Lung (tissue), 12 donors: ENCODE data around the gene BRF1. TPM values are rescaled to one million over a fixed set of nuclear protein-coding genes. Genes with fewer than 3 reads are reported as not detected.

Source experiments
- ATAC-seq: fragments of 200-7000 bp; cut with Tn5 transposase; one replicate; pipeline ENCODE4 v1.9.1; 2020; ENCODE audit warnings: moderate number of reproducible peaks; ENCODE audit not compliant: insufficient read depth, low FRiP score
- DNase-seq, 3 donors: peaks; one replicate each; pipeline ENCODE4 v3.0.0-alpha.2; 2013 to 2017
- H3K27ac ChIP-seq, 2 donors: one replicate each; pipeline ENCODE4 v1.5.1; 2013; ENCODE audit warnings: mild to moderate bottlenecking in 2 of 2, moderate library complexity in 2 of 2, control low read depth in 1 of 2, inconsistent platforms in 1 of 2, low read depth in 1 of 2, low read length in 1 of 2
- H3K27me3 ChIP-seq, 3 donors: one replicate each; pipeline ENCODE4 v1.5.1; 2013; ENCODE audit warnings: low read length in 2 of 3; ENCODE audit not compliant: control insufficient read depth in 3 of 3, insufficient read depth in 3 of 3
- H3K36me3 ChIP-seq, 4 donors: one replicate each; pipeline ENCODE4 v1.5.1; 2013; ENCODE audit warnings: low read length in 4 of 4, mild to moderate bottlenecking in 1 of 4, moderate library complexity in 1 of 4; ENCODE audit not compliant: control insufficient read depth in 4 of 4, insufficient read depth in 4 of 4
- H3K4me1 ChIP-seq, 5 donors: one replicate each; pipeline ENCODE4 v1.5.1; 2013; ENCODE audit warnings: low read length in 5 of 5, mild to moderate bottlenecking in 2 of 5, moderate library complexity in 1 of 5; ENCODE audit not compliant: control insufficient read depth in 5 of 5, insufficient read depth in 5 of 5
- H3K4me3 ChIP-seq: one replicate; pipeline ENCODE4 v1.5.1; 2013; ENCODE audit warnings: mild to moderate bottlenecking, control low read depth, moderate library complexity
- H3K9ac ChIP-seq, 2 donors: one replicate each; pipeline ENCODE4 v1.5.1; 2013; ENCODE audit warnings: low read length in 2 of 2, control low read depth in 1 of 2; ENCODE audit not compliant: insufficient read depth in 1 of 2
- H3K9me3 ChIP-seq, 4 donors: one replicate each; pipeline ENCODE4 v1.5.1; 2013; ENCODE audit warnings: low read length in 3 of 4, mild to moderate bottlenecking in 1 of 4, moderate library complexity in 1 of 4; ENCODE audit not compliant: control insufficient read depth in 4 of 4, insufficient read depth in 3 of 4
- WGBS, 2 donors: extraction: QIAGEN DNeasy Blood & Tissue Kit; methylation state at CpG; one replicate each; pipeline ENCODE4 v1.1.7; 2013; 5-methylcytosine and 5-hydroxymethylcytosine counted together
- polyA plus RNA-seq, 2 donors: library from polyadenylated mRNA; stranded (reverse); fragments of 200-250 nt; gene quantifications; one replicate each; pipeline ENCODE4 v1.2.1, GENCODE V29; 2013
- total RNA-seq, 2 donors: library from RNA; depleted of rRNA in 1 of 2; stranded (reverse); fragments of >200 nt in 1 of 2; gene quantifications; one replicate each; pipeline ENCODE4 v1.2.1, GENCODE V29; 2014 to 2021
- TF ChIP-seq, protein P1 (sequence below): IDR thresholded peaks from 2 replicates; pipeline ENCODE4 v1.5.1; 2012; ENCODE audit warnings: mild to moderate bottlenecking; ENCODE audit errors: control extremely low read depth, extremely low read depth
- donor health status: control.
- donor health status: control.
- donor health status: Bipolar disorder and iron deficiency.
- donor health status: healthy.
- donor health status: DM: yes; HTN: yes; CAD: no.

BRF1 gene
- total and polyA plus RNA-seq, 4 donors, result 14.2 to 55.3 (median 37.2) TPM

DNA sequence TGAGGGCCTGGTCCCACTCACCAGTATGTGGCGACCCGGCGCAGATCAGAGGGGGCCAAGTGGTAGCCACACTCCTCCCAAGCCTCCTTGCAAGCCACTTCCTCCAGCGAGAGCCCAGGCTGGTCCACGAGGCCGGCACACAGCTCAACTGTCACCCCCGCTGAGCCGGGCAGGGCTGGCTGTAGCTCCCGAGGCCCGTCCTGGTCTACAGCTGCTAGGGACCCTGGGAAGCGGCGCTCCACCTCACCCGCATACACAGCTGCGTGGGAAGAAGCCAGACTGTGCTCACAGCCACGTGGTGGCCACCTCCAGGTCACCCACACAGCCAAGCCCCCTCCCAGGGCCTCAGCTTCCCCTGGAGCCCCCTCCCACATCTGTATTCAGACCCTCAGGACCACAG lies 124.3 kb downstream of the BRF1 start:
- H3K9ac ChIP-seq, result no peak overlapping the region
- TF ChIP-seq, protein P1, sequence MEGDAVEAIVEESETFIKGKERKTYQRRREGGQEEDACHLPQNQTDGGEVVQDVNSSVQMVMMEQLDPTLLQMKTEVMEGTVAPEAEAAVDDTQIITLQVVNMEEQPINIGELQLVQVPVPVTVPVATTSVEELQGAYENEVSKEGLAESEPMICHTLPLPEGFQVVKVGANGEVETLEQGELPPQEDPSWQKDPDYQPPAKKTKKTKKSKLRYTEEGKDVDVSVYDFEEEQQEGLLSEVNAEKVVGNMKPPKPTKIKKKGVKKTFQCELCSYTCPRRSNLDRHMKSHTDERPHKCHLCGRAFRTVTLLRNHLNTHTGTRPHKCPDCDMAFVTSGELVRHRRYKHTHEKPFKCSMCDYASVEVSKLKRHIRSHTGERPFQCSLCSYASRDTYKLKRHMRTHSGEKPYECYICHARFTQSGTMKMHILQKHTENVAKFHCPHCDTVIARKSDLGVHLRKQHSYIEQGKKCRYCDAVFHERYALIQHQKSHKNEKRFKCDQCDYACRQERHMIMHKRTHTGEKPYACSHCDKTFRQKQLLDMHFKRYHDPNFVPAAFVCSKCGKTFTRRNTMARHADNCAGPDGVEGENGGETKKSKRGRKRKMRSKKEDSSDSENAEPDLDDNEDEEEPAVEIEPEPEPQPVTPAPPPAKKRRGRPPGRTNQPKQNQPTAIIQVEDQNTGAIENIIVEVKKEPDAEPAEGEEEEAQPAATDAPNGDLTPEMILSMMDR, result no peak
- H3K4me1 ChIP-seq, result peaks cover 0 to 21% (median 2%) of the 10 kb centered on the region in 5 donors
- no peak for DNase-seq
- H3K4me3 ChIP-seq, result no peak overlapping the region
- peaks cover 0 to 5% (median 0%) of the 10 kb centered on the region in 4 donors for H3K36me3 ChIP-seq
- H3K9me3 ChIP-seq, result no peaks in the 10 kb centered on the region
- no peak overlapping the region for H3K27ac ChIP-seq
- ATAC-seq, result no peak
- WGBS, 2 donors, result 60 to 81% methylated on average over 15 of the region's 15 CpGs
- H3K27me3 ChIP-seq, result no peaks in the 10 kb centered on the region

DNA sequence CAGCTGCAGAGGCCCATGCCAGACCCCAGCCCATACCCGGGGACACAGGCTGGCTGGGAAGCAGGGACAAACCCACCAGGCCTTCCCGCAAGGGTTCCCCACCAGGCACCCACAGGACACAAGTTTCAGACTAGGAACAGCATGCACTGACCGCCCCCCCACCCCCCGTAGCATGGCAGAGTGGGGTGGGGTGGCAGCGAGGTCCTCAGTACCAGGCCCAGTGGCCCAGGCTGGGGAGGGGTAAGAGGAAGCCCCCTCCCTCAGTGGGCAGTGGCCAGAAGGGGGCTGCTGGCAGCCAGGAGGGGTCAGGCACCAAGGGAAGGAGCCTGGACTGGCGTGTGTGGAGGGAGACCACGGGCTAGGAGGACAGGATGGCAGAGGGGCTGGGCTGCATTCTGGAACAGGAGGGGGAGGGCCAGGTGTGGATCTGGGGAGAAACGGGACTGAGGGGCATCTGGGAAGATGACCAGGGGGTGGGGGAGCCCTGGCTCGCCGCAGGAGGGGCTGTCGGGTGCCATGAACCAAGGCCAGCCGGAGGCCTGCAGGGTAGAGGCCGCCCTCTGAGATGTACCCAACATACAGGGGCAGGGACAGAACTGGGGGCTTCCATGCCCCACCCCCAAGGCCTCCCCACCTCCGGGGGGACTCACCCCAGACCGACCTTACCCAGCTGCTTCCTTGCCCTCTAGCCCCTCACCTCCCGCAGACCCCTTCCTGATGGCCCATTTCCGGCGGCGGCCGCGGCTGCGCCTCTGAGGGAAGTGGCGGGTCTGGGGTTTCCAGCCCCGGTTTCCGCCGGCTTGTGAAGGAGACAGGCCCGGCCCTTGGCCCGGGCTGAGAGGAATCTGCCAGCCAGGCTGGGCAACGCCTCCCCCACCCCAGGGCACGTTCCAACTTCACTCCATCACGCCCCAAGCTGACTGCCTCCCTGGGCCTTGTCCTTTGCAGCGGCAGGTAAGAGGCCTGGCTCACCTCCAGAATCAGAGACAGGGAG lies 126.6 kb downstream of the BRF1 start:
- peak in 1 of 3 donors; percentile 39 for DNase-seq
- no peak for ATAC-seq
- WGBS, 2 donors, result 30 to 52% methylated on average over 31 to 32 of the region's 32 CpGs
- Histone ChIP-seq H3K9me3 (no peaks in the 10 kb centered on the region), H3K36me3 (peaks cover 0 to 5% (median 0%) of the 10 kb centered on the region in 4 donors), H3K9ac (no peak overlapping the region), H3K4me1 (peaks cover 0 to 28% (median 8%) of the 10 kb centered on the region in 5 donors), H3K4me3 (no peak overlapping the region), H3K27me3 (peaks cover 0 to 5% (median 2%) of the 10 kb centered on the region in 3 donors), H3K27ac (peak overlapping the region in 1 of 2 donors; percentile 41)
- TF ChIP-seq, protein P1, result no peak

- ATAC-seq (no peak), DNase-seq (no peak)
- H3K4me3 ChIP-seq, result no peak overlapping the region
- H3K27ac ChIP-seq, result no peak overlapping the region
- TF ChIP-seq, protein P1, result no peak
- WGBS, 2 donors, result 89 to 94% methylated on average over 13 of the region's 13 CpGs
- H3K4me1 ChIP-seq, result peaks cover 0 to 27% (median 8%) of the 10 kb centered on the region in 5 donors
- no peak overlapping the region for H3K9ac ChIP-seq
- peaks cover 0 to 5% (median 2%) of the 10 kb centered on the region in 3 donors for H3K27me3 ChIP-seq
- H3K9me3 ChIP-seq, result no peaks in the 10 kb centered on the region
- H3K36me3 ChIP-seq, result peaks cover 0 to 5% (median 0%) of the 10 kb centered on the region in 4 donors
These were observed 127.7 kb downstream of the BRF1 start for GRCh38 chr14:105173145-105173544.
